TTC549 (cell line): Measurements from ENCODE around the gene CLDN3.
"Not testable (repeated sequence)": the region's sequence is repeated elsewhere in the genome, so short reads cannot be mapped to it uniquely, and the experiment has no call there.

ENCODE experiments used
- FAIRE-seq: peaks from 2 replicates; lab custom pipeline; 2012; peaks lifted over from hg19 to GRCh38; lab: Jason Lieb, UNC

The CLDN3 gene

GRCh38 chr7:73770002-73770859 is at the start of gene CLDN3:
CLDN3 (minus strand) TSS chr7:73770270; CDS start chr7:73770049, 221 bp downstream.
- no peak for FAIRE-seq

- no peak for FAIRE-seq
Measured at GRCh38 chr7:73817121-73817520, 47.1 kb upstream of the CLDN3 start.

- FAIRE-seq = no peak
Measured at GRCh38 chr7:73815436-73815835, 45.4 kb upstream of the CLDN3 start.

DNA sequence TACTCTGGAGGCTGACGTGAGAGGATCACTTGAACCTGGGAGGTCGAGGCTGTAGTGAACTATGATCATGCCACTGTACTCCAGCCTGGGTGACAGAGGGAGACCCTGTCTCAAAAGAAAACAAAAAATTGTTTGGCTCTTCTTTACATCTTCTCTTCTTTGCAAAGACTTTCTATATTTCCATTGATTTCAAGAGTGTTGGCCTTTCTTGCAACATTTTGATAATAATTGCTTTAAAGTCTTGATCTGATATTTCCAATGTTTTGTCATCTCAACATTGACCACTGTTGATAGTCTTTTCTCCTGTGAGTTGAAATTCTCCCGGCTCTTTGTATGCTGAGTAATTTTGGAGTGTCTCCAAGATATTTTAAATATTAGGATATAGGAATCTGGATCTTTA is 42.9 kb upstream of the CLDN3 start:
- FAIRE-seq = no peak

DNA sequence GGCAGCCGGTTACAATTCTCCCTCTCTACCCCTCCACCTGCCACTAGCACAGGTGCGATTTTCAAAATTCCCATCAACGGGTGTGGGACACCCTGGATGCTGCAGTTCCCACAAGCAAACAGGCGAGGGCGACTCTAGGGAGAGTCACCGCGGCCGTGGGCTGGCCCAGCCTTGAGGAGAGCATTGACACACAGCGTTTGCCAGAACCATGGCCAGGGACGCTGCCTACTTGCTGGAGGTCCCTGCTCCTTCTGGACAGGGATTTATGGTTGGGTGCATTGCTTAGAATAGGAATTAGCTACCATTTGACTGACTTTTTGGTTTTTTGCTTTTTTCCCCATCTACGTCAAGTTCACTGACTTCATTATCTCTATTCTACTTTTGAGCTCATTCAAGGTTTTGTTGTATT is 41.7 kb upstream of the CLDN3 start:
- no peak for FAIRE-seq

DNA sequence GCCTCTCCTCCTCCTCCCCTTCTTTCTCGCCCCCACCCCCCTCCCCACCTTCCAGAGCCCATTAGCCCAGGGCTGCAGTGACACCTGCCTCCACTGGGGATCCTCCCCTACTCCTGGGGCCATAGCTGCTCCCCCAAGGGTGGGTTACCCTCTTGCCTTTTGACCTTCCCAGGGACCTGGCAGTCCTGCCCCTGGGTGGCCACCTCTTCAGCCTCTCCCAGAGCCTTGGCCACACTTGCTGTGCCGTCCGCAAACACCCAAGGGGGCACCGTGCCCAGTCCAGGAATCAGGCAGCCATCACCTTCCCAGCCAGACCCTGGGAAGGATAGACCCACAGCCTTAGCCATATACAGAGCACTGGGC is 40.9 kb upstream of the CLDN3 start:
- FAIRE-seq = no peak

- no peak for FAIRE-seq
Measured at GRCh38 chr7:73809467-73809951, 39.4 kb upstream of the CLDN3 start.

- FAIRE-seq = no peak
Measured at GRCh38 chr7:73802459-73802858, 32.4 kb upstream of the CLDN3 start.

DNA sequence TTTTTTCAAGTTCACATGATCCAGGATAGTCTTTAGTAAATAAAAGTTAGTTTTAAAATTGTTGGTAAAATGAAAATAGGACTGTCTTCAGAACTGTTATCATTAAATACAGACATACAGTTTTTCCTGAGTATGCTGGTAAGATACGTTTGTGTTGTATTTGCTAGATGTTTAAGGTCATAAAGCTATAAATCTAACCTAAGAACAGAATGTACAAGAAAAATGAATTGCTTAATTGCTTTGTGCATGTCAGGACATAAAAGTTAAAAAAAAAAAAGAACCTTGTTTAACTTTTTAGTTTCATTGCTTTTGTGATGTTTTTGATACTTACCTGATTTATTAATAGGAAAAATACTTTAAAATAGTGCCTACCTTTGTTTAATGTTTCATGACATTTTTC is 31.5 kb upstream of the CLDN3 start:
- no peak for FAIRE-seq

DNA sequence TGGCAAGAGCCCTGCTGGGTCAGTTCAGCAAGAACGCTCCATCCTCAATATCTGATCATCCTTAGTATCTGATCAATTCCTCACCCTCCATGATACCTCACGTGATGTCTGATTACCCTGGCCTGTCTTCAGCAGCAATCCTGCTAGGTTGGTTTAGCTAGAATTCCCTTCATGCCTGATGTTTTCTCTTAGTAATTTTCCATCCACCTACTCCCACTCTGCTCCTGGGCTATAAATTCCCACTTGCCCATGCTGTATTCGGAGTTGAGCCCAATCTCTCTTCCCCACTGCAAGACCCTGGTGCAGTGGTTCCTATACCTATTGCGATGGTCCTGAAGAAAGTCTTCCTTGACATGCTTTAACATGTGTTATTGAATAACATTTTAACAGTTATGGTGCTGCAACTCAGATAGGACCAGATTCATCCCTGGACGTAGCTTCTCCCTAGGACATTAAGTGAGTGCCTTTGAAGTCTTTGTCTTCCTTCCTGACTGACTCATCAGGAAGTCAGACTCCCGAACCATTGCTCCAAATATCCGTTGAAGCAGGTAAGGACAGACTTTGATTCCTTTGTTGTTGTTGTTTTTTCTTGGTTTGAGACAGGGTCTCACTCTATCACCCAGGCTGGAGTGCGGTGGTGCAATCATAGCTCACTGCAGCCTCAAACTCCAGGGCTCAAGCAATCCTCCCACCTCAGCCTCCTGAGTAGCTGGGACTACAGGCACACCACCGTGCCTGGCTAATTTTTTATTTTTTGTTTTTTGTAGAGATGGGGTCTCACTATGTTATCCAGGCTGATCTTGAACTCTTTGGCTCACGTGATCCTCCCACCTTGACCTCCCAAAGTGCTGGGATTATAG is 29.4 kb upstream of the CLDN3 start:
- no peak for FAIRE-seq

DNA sequence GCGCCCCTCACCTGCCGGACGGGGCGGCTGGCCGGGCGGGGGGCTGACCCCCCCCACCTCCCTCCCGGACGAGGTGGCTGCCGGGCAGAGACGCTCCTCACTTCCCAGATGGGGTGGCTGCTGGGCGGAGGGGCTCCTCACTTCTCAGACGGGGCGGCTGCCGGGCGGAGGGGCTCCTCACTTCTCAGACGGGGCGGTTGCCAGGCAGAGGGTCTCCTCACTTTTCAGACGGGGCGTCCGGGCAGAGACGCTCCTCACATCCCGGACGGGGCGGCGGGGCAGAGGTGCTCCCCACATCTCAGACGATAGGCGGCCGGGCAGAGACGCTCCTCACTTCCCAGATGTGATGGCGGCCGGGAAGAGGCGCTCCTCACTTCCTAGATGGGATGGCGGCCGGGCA is 27.1 kb upstream of the CLDN3 start:
- FAIRE-seq = not testable (repeated sequence)

DNA sequence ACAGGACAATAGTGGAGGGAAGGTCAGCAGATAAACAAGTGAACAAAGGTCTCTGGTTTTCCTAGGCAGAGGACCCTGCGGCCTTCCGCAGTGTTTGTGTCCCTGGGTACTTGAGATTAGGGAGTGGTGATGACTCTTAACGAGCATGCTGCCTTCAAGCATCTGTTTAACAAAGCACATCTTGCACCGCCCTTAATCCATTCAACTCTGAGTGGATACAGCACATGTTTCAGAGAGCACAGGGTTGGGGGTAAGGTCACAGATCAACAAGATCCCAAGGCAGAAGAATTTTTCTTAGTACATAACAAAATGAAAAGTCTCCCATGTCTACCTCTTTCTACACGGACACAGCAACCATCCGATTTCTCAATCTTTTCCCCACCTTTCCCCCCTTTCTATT is 26.6 kb upstream of the CLDN3 start:
- not testable (repeated sequence) for FAIRE-seq

DNA sequence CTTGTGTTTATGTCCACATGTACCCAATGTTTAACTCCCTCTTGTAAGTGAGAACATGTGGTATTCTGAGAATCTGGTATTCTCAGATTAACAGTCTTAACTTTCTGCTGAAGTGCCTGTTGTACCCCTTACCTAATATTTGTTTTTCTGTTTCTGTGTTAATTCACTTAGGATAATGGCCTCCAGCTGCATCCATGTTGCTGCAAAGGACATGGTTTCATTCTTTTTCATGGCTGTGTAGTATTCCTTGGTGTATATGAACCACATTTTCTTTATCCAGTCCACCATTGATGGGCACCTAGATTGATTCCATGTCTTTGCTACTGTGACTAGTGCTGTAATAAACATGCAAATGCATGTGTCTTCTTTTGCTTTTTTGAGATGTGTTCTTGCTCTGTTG is 25.1 kb upstream of the CLDN3 start:
- not testable (repeated sequence) for FAIRE-seq

DNA sequence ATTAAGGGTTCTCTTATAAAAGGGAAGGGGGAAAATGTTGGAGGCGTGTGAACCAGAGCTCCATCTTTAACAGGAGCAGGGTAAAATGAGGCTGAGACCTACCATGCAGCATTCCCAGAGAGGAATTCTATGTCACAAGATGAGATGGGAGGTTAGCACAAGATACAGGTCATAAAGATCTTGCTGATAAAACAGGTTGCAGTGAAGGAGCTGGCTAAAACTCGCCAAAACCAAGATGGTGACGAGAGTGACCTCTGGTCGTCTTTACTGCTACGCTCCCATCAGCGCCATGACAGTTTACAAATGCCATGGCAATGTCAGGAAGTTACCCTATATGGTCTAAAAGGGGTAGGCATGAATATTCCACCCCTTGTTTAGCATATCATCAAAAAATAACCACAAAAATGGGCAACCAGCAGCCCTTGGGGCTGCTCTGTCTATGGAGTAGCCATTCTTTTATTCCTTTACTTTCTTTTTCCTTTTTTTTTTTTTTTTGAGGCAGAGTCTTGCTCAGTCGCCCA is 21.2 kb upstream of the CLDN3 start:
- FAIRE-seq = not testable (repeated sequence)

GRCh38 chr7:73789051-73789450 is 19.0 kb upstream of the CLDN3 start:
- no peak for FAIRE-seq

DNA sequence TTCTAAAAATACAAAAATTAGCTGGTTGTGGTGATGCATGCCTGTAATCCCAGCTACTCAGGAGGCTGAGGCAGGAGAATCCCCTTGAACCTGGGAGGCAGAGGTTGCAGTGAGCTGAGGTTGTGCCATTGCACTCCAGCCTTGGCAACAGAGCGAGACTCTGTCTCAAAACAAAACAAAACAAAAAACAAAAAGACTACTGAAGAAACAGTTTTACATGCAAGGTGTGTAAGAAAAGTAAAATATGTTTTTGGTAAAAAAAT is 17.6 kb upstream of the CLDN3 start:
- not testable (repeated sequence) for FAIRE-seq

DNA sequence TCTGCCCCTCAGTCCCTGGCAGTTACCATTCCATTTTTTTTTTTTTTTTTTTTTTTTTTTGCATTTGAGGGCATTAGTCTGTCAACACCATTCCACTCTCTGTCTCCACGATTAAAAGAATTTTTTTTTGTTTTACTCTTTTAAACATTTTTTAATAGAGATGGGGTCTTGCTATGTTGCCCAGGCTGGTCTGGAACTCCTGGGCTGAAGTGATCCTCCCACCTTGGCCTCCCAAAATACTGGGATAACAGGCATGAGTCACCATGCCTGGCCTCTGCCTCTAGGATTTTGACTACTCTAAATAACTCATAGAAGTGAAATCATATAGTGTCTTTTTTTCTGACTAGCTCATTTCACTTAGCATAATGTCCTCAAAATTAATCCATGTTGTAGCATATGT is 16.5 kb upstream of the CLDN3 start:
- no peak for FAIRE-seq

DNA sequence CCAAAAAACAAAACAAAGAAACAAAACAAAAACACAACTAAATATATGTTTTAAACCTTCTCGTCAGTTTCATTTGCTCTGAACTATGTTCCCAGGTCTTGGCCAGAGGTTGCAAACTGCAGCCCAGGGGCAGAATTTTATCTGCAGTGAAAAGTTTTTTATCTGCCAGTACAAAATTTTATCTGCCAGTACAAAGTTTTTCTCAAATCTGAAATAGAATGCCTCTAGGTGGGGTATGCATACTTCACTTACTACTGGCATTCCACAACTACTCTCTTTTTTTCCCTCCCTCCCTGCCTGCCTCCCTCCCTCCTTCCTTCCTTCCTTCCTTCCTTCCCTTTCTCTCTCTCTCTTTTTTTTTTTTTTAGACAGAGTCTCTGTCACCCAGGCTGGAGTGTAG is 9.4 kb upstream of the CLDN3 start:
- no peak for FAIRE-seq

DNA sequence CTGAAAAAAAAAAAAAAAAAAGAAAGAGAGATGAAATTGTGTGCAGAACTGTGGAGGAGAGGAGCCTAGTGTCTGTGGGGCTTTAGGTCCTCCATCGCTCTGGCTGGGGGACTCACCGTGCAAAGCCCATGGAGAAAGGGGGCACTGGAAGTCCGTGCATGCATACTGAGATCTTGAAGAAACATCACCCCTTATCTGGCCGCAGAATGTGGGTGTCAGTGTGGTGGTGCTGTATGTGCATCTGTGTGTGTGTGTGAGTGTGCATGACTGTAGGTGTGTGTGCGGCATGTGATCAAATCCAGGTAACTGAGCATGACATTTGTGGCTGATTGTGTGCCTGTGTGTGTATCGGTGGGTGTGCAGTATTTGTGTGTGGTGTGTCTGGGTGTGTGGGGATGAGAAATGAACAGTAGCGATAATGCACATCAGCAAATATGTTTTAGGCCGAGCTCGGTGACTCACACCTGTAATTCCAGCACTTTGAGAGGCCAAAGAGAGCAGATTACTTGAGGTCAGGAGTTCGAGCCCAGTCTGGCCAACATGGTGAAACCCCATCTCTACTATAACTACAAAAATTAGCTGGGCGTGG is 8.8 kb upstream of the CLDN3 start:
- no peak for FAIRE-seq

- FAIRE-seq = no peak
Measured at GRCh38 chr7:73774923-73775322, 4.9 kb upstream of the CLDN3 start.

GRCh38 chr7:73773700-73774517 is 3.8 kb upstream of the CLDN3 start:
- no peak for FAIRE-seq
